Measurements from ENCODE around the gene BARHL1.

Gene BARHL1

DNA sequence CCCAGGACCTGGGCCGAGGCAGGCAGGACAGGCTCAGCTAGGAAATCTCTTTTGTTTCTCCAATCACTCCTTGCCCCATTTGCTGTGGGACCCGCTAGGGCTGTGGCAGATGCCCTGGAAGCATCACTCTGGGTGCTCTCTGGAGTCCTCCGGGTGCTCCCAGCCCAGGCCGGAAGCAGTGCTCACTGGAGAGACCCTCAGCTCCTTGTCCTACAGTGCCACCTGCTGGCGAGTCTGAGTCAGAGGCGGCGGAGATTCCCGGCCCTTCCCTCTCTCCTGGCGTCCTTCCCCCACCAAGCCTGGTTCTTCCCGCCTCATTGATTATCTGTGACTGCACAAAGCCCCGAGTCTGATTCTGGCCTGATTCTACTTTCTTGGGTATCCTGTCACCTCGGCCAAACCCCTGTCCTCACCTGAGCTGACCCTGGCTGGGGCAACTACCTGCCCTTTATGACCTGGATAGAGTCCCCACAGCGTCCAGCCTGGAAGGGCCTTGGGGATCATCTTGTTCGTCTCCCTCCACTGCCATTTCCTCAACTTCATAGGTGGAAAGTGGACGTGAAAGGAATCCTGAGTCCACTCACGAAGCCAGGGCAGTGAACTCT, 7.3 kb upstream of the BARHL1 start:
- DNase-seq (ENCODE audit: low read depth, low spot score): peak; percentile 9
- H3K4me3 ChIP-seq (ENCODE audit: low read depth, low read length): no peak overlapping the region
- TF ChIP-seq, protein P1, sequence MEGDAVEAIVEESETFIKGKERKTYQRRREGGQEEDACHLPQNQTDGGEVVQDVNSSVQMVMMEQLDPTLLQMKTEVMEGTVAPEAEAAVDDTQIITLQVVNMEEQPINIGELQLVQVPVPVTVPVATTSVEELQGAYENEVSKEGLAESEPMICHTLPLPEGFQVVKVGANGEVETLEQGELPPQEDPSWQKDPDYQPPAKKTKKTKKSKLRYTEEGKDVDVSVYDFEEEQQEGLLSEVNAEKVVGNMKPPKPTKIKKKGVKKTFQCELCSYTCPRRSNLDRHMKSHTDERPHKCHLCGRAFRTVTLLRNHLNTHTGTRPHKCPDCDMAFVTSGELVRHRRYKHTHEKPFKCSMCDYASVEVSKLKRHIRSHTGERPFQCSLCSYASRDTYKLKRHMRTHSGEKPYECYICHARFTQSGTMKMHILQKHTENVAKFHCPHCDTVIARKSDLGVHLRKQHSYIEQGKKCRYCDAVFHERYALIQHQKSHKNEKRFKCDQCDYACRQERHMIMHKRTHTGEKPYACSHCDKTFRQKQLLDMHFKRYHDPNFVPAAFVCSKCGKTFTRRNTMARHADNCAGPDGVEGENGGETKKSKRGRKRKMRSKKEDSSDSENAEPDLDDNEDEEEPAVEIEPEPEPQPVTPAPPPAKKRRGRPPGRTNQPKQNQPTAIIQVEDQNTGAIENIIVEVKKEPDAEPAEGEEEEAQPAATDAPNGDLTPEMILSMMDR (IDR thresholded peaks at IDR 0.05; ENCODE audit: insufficient read depth, low read length, missing control alignments): peak; percentile 92
- POLR2A ChIA-PET: no interaction called here
- CTCF ChIA-PET: interaction anchor here (0.6 to 7.8 kb wide), 19 partner anchors 9 to 816 kb away, joined by 3 to 87 read pairs (median 5); partner anchors contain the start of gene CFAP77

DNA sequence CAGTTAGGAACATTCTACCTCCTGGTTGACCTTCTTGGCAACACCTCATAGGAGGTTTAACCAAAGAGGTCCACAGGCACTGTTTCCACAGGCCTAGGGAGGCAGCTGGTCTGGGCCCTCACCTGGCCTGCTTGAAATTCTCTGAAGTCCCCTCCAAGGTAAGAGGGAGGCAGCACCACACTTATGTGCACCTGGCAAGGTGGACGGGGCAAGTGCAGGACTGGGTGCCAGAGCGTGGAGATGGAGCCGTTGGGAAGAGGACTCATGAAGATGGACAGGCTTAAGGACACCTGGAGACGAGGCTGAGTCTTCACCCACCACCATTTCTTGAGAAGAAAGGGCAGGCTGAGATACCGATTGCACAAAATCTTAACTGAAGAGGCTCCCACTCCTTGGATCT, 6.6 kb upstream of the BARHL1 start:
- ChIA-PET CTCF (interaction anchor here (1.0 to 7.8 kb wide), 11 partner anchors 10 to 817 kb away, joined by 3 to 87 read pairs (median 7); partner anchors contain the start of gene CFAP77), POLR2A (no interaction called here)
- DNase-seq (ENCODE audit: low read depth, low spot score): no peak
- H3K4me3 ChIP-seq (ENCODE audit: low read depth, low read length): no peak overlapping the region
- TF ChIP-seq, protein P1 (IDR thresholded peaks at IDR 0.05; ENCODE audit: insufficient read depth, low read length, missing control alignments): no peak

GRCh38 chr9:132577119-132577518, 5.3 kb upstream of the BARHL1 start:
- ChIA-PET CTCF (interaction anchor here (1.9 to 7.8 kb wide), 2 partner anchors 71 to 167 kb away, joined by 6 to 87 read pairs; partner anchors contain the start of gene CFAP77), POLR2A (no interaction called here)
- H3K4me3 ChIP-seq (ENCODE audit: low read depth, low read length): no peak overlapping the region
- DNase-seq (ENCODE audit: low read depth, low spot score): no peak
- TF ChIP-seq, protein P1 (IDR thresholded peaks at IDR 0.05; ENCODE audit: insufficient read depth, low read length, missing control alignments): no peak

DNA sequence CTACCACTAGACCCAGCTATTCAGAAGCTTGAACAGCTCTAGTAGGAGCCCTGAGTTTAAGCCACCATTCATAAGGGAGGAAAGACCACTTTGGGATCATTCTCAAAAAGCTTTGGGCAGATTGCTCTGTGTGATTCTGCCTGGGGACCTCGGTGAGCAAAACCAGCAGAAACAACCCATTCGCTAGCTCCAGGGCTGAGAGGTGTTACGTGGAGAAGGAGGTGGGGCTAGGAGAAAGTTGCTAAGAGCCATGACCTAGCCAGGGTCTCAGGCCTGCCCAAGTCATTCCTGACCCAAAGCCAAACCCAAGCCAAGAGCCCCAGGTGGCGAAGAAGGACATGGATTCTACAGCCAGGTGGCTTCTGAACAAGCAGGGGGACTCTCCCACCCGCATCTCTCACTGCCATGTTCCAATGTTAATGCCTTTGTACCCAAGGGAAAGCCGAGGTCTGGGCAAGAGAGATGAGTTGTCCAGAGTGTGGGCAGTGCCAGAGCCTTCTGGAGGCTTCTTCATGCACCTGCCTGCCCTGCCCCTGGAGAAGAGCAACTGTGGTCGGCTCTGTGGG, 4.0 kb upstream of the BARHL1 start:
- no peak overlapping the region for H3K4me3 ChIP-seq (ENCODE audit: low read depth, low read length)
- no peak for DNase-seq (ENCODE audit: low read depth, low spot score)
- TF ChIP-seq, protein P1 (IDR thresholded peaks at IDR 0.05; ENCODE audit: insufficient read depth, low read length, missing control alignments): no peak
- ChIA-PET CTCF (interaction anchor here (0.7 to 7.8 kb wide), 3 partner anchors 72 to 580 kb away, joined by 3 to 87 read pairs (median 3); no protein-coding TSS in a partner anchor), POLR2A (interaction anchor here (0.5 kb wide), 1 partner anchor 49 kb away, joined by 3 read pairs; no protein-coding TSS in a partner anchor)

DNA sequence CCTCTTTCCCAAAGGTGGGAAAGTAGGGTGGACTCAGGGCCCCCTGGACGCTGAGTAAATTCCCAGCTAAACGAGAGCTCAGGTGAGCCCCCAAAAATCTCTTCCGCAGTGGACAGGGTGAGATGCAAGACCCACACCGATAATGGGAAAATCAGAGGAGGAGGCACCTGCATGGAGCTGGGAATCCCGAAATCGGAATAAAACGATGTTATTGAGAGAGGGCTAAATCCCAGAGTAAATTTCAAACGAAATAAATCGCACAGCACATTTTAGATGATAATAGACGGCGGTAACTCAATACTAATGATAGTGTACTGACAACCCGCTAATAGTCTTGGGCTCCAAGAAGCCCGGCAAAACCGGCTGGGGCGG, 3.0 kb upstream of the BARHL1 start:
- TF ChIP-seq, protein P1 (IDR thresholded peaks at IDR 0.05; ENCODE audit: insufficient read depth, low read length, missing control alignments): no peak
- POLR2A ChIA-PET: interaction anchor here (0.7 kb wide), 1 partner anchor 68 kb away, joined by 3 read pairs; no protein-coding TSS in a partner anchor
- CTCF ChIA-PET: interaction anchor here (0.7 to 1.2 kb wide), 3 partner anchors 75 to 581 kb away, joined by 3 read pairs; no protein-coding TSS in a partner anchor
- no peak overlapping the region for H3K4me3 ChIP-seq (ENCODE audit: low read depth, low read length)
- DNase-seq (ENCODE audit: low read depth, low spot score): no peak
